Erythroblast (primary cell): ENCODE measurements around the gene NPTN.

Experiments used
- GATA1 ChIP-seq: IDR thresholded peaks from 2 replicates; pipeline ENCODE4 v1.6.1; 2011; ENCODE audit warnings: low read depth, mild to moderate bottlenecking, control low read depth, low read length, moderate library complexity
- POLR2A ChIP-seq: IDR thresholded peaks from 2 replicates; pipeline ENCODE4 v1.6.1; 2011; ENCODE audit warnings: mild to moderate bottlenecking, low read length

DNA sequence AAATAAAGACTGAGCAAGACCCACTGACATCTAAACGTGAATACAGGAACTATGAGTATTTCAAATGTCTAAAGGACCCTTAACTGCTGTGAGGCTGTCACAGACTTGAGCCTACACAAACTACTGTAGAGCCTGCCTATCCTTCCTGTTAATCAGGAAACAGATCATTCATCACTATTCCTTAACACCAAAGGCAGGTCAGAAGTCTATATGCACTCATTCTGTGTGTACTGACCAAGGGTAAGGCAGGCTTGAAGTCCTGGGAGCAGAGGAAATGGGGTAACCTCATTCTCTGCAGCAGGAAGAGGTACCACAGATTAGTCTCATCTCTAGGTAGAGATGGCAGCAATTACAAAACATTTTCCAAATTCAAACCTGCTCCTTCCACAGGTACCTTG lies 30.7 kb downstream of the NPTN start:
- TF ChIP-seq POLR2A (no peak), GATA1 (no peak)
